SK-N-DZ (cell line): ENCODE measurements around the gene STK38.

Experiments used
- DNase-seq: peaks from one replicate; pipeline ENCODE4 v3.0.0-alpha.2; 2015; ENCODE audit warnings: low spot score

Gene STK38

DNA sequence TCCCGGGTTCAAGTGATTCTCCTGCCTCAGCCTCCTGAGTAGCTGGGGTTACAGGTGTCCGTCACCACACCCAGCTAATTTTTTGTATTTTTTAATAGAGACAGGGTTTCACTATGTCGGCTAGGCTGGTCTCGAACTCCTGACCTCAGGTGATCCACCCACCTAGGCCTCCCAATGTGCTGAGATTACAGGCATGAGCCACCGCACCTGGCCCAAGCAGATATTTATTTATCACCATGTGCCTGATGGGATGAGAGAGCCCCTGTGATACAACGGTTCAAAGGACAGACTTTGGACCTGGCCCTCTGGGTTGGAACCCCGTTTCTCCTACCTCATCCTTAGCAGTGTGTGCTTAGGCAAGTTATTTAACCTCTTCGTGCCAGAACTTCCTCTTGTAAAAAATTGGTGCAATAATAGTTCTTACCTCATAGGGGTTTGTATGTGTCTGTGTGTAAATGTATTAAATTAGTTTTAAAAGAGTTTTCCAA is 19.2 kb upstream of the STK38 start:
- no peak for DNase-seq

DNA sequence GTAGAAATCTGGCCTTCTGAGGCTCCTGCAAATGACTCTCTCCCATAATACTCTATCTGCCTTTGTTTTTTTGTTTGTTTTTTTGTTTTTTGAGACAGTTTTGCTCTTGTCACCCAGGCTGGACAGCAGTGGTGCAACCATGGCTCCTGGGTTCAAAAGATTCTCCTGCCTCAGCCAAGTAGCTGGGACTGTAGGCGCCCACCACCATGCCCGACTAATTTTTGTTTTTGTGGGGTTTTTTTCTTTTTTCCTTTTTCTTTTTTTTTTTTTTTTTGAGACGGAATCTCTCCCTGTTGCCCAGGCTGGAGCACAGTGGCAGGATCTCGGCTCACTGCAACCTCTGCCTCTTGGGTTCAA is 16.6 kb upstream of the STK38 start:
- no peak for DNase-seq

DNA sequence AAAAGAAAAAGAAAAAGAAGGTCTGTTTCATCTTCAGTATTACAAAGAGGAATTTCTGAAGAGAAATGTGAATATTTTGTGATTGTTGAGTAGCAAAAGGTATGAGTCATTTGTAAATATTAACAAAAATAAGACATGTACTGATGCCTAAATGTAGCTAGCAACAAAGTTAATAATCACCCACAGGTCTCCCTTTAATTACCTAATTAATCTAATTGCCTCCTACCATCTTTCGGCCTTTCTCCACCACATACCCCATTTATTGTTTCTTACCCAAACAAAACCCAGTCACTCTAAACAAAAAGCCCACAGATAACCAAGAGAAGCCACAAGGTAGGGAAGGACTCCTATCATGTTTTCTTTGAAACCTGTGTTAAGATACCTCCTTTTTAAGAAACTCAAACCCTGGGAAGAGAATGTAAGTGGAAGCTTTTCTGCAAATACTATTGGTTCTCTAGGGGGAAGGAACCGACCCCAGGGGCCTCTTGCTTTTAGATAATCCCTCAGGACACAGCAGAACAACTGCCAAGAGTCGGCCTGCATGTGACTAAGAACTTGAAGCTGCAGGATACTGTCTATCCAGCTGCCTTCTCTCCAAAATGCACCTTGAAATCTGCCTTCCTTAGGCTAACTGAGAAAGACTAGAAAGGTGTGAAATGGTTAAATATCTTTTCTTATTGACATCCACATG is 16.1 kb upstream of the STK38 start:
- no peak for DNase-seq

DNA sequence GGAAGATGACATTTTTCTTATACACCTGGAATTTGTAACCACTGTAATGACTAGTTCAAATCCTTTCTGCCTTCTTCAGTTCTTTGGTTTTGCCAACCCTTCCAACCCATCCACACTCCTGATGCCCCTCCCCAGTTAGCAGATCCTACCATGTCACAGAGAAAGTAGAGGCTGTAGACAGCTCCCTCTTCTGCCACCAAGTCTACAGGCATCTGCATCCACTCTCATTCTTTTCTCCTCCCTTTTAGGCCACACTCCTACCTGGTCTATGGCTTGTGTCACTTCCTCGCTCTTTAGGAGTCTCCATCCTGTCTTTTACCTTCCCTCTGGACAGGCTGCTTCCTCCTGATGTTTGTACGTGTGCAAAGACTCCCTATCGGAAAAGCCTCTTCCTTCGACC is 13.5 kb upstream of the STK38 start:
- no peak for DNase-seq

DNA sequence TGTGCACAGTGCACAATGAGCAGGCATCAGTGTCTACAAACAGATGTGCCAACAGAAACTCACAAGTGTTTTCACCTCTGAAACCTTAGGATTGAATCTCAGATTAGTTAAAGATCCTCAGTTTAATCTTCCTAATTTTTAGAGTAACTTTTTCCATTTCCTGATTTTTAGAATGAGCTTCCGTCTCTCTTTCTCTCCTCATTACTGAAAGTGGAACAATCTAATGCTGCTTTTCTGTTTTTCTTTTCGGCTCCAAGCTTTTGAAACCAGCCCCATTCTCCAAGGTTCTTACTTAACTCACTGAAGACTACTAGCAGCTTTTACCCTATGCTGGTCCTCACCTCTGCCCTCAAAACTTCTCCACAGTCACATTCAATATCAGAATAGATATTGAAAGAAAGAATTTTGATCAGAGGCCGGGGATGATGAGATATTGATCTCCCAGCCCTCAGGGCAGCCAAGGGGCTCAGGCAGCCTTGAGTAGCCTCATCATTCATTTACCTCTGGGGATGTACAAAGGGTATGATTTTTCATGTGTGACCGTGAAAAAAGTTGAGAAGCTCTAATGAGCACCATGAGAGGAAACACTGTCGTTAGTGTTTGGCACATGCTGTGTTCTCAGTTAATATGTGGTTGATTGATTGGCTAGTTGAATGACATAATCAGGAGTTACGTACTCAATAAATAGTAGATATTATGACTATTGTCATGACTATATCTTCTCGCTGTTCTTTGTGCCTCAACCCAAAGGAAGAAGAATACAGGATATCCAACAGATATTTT is 11.9 kb upstream of the STK38 start:
- no peak for DNase-seq

DNA sequence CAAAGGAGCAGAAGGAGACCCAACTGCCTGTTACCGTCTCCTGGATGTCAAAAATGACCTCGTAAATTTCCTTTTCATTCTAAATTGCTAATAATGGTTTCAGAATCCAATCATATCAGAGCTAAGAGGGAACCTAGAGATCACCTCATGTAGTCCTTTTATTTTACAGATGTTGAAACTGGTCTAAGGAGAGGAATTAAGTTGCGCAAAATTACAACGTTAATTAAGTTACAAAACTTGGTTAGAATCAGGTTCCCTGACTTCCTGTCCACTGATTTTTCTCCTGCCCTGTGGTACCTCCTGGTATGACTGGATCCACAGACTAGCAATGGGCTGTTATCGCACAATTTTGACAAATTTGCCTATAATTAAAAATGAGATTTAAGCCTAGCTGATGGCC is 9.0 kb upstream of the STK38 start:
- DNase-seq = no peak

DNA sequence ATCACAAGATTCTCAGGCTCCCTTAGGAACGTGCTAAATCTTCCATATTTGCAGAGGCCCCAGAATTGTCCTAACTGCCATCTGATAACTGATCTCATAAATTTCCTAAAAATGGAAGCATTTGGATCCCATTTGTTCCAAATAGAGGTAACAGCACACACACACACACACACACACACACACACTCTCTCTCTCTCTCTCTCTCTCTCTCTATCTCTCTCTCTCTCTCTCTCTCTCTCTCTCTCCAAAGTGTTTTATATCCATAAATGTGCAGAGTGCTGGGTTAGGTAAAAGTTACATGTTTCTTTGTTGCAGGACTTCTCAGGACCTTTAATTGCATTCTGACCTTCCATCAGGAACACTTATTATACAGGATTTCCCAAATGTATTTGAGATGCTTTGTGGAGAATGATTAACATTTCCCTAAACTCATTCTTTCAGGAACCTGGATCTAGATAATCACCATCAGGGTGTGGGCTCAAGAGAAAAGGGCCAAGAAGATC is 8.5 kb upstream of the STK38 start:
- DNase-seq = no peak

DNA sequence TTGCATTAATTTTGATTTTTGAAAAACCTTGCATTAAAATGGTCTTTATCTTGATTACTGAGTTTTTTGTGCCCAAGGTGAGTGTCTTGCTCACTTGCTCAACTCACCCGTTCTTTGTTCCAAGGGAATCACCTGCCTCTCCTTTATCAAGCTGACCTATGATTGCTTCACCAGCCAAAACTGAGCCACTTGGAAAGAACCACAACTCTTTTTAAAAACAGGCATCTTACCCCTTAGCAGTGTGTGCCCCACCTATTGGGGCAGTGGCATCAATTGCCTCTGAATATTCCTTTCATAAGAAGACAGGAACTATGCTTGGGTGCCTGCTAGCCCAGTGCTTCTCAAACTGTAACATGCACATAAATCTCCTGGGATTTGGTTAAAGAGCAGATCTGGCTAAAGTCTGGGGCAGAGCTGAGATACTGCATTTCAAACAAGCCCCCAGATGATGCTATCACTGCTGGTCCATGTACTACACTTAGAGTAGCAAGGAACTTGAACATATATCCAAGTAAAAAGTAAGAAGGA is 3.3 kb upstream of the STK38 start:
- DNase-seq = peak; percentile 41

DNA sequence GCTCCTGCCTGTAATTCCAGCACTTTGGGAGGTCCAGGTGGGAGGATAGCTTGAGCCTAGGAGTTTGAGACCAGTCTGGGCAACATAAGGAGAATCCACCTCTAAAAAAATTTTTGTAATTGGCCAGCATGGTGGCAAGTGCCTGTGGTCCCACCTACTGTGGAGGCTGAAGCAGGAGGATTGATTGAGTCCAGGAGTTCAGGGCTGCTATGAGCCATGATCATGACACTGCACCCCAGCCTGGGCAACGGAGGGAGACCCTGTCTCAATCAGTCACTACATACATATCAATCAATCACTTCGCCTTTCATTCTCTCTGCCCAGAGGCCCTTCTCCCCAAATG is 1.1 kb upstream of the STK38 start:
- DNase-seq = no peak

DNA sequence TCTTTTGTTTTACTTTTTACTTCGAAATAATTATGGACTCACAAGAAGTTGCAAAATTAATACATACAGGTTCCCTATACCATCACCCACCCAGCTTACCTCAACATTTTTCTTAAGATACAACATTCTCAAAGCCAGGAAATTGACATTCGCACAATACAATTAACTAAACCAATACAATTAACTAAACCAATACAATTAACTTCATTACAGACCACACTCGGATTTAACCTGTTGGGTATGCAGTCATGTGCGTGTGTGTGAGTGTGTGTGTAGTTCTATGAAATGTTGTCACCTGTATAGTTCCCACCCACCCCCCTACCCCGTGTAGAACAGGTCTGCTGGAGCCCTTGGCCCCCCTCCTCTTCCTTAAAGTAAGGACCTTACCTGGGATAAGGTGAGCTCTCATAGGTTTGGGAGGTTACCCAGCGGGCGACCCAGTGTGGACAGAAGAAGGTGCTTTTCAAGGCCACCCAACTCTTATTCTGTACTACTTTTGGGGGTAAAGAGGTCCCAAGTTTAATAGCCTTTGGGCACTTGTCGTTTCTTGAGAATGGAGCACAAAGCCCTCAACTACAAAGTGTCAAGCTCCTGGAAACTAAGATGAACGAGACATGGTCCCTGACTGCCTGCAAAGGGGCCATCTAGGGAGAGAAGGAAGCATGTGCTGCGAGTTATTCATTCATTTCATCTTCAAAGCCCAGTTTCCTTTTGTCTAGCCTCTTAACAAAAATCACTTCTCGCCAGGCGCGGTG is 544 bp upstream of the STK38 start:
- no peak for DNase-seq

DNA sequence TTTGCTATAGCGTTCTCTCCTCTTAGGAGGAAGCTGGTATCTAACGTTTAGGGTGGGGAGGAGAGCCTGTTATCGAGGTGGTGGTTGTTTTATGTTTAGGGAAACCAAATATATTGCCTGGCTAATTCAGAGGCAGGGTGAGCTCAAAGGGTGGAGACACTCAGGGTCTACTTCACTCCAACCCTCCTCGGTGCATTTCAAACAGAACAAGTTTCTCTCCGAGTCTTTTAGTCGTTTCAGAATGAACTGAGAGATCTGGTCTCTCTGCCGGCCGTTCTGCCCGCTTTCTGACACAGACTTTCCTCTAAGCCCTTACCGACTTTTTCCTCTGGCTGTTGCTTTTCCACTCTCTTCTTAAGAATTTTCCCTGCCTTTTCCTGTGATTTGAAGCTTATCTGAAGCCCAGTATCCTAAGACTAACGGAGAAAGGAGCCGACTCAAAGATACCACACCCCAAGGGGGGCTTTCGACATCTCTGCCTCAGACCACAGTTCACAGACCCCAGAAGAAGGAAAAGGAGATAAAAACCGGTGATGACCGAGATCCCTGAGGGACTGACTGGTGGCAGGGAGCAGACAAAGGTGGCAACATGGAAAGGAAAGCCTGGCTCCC is 865 bp downstream of the STK38 start:
- DNase-seq = no peak

DNA sequence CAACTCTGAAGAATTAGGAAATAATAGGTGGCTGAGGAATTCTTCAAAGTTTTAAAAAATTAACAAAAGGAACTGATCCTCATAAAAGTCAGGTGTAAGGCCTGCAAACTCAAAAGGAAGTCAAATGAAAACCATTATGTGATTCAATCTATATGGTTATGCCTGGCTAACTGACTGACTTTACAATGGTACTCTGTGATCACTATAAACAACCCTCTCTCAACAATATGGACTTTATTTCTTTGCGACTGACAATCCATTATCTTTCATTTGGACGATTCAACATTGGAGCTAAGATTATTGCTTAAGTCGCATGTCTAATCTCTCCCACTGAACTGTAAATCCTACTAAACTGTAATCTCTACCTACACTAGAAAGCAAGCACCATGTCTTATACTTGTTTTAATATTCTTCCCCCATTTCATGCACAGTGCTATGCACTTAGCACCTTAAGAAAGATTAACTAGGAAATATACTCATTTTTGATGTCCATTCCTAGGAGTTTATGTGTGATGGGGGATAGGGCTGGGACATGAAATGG is 1.4 kb downstream of the STK38 start:
- DNase-seq = no peak

DNA sequence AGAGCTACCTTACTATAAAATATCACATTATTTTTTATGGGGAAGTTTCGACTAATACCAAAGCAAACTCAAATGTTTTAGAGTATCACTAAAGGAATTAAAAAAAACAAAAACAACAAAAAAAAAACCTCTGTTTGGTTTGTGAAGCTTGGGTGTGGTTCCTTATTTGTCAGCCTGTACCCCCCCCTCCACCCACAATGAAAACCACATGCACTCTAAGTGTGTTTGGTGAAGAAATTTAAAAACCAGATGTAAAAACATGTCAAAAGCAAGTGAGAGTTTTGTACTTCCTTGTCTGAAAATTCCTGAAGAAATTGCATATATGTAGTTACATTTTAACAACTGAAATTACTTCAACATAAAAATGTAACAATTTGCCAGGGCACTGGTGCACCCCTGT is 3.1 kb downstream of the STK38 start:
- DNase-seq = no peak

DNA sequence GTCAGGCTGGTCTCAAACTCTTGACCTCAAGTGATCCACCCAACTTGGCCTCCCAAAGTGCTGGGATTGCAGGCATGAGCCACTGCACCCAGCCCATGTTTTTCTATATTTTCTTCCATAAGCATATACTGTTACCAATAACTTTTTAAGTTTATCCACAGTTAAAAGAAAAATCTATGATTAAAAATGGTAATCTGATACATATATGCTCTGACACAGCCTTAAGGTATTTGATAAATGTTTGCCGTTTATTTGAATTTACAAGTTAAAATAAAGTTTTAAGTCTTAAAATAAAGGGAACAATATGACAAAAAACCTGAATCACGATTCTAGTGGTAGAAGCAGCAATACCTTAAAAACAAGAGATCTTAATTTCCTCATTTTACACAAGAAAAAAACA is 5.2 kb downstream of the STK38 start:
- no peak for DNase-seq

DNA sequence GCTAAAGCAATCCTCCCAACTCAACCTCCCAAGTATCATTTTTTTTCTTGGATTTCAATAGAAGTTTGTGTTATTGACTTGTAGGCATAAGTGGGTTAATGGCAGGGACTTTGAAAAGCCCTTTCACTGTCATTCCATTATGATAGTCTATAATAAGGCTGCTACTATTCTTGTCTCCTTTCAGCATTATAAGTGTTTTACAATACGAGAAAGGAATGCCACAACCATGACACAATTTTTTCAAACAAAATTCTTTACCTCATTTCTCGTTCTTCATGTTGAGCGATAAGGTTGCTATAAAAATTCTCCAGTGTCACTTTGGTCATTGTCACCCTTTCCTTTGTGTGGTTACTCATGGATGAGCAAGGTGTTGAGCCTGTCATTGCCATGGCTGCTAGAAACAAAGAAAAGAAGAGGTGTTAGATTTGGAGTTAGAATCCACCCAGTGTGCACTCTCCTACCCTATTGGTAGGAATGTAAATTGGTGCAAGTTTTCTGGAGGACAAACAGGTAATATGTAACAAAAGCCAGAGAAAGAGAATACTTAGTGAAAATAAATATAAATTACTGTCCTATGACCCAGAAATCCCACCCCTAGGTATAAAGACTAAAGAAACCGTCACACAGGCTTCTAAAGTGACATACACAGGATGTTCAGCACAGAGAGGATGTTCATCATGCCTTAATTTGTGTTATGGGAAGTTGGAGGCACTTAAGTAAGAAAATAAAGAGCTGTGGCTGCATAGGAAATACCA is 7.3 kb downstream of the STK38 start:
- DNase-seq = no peak

DNA sequence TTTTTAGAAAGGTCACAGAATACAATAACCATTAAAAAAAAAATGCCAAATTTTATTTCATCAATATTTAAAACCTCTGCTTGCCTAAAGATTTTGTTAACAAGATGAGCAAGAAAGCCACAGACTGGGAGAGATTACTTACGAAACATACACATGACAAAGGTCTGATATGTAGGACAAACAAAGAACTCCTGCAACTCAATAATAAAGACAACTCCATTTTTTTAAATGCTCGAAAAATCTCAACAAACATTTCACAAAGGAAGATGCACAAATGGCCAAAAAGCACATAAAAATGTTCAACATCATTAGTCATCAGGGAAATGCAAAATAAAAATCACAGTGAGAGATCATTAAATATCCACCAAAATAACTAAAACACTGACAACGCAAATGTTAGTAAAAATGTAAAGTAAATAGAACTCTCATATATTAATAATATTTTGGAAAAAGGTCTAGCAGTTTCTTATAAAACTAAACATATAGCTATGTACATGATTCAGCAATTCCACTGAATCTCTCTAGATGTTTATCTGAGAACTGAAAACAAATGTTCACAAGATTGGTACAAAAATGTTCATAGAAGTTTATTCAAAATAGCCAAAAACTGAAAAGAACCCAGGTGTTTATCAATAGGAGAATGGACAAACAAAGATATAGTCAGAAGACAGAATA is 10.3 kb downstream of the STK38 start:
- no peak for DNase-seq

DNA sequence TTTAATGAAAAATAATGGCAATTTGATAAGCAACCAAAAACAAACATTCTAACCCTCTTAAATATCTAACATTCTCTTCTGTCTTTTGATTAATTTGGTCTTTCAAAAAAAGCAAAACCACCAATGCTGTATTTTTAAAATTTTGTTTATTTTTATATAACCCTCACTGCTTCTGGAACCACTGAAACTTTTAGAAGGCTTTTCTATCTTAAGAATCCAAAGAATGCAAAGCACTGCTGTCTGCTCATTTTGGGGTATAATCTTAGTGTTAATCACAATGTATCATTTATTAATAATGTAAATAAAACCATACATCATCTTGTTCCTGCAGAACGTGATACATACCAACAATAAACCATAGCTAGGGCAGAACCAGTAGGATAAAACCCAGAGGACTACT is 14.0 kb downstream of the STK38 start:
- no peak for DNase-seq

DNA sequence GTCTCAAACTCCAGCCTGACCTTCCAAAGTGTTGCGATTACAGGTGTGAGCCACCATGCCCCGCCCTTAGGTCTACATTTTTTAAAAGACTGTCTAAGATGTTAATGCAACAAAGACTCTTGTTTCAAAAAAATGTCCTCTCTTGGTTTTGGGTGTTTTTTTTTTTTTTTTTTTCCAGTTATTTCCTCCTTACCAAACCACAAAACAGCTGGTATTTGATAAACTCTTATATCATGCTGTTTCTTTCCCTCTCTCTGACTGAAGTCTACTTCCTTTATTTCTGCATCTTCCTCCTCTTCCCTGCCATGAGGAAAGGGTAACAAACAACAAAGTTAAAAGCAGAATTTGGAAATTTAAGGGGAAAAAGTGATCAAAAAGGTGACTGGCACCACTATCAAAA is 21.2 kb downstream of the STK38 start:
- no peak for DNase-seq

DNA sequence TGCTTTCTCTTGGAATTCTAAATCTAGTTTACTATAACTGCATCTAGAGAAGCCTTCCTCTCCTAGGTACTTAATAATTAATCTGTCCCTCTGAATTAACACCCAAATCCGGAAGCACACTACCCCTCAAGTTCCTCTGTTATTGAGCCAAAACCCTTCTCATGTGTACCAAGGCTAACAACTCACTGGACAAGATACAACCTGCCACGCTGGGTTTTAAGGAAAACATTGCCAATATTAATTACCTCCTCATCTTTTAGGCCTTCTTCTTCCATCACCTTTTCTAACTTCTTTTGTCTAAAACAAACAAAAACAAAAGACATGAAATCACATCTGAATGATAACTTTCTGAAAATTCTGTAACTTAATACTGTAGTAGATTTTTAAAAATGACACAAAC is 21.9 kb downstream of the STK38 start:
- no peak for DNase-seq

DNA sequence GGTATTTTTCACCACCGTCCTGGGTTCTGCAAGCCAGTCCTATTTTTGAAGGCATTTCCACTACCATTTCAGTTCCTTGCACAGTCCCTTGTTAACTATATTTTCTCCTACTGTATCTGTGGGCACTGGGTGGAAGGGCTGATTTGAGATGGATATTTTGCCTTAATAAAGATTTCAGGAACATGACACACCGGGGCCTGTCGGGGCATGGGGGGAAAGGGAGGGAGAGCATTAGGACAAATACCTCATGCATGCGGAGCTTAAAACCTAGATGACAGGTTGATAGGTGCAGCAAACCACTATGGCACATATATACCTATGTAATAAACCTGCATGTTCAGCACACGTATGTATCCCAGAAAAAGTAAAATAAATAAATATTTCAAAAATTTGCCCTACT is 22.4 kb downstream of the STK38 start:
- no peak for DNase-seq
